ENCODE data around the gene DDX42. TPM values are rescaled to one million over a fixed set of nuclear protein-coding genes. Genes with fewer than 3 reads are reported as not detected.

Gene DDX42
- total RNA-seq, 1 experiment from 2014 or later, result 184 TPM

- H3K4me2 ChIP-seq (ENCODE audit: insufficient read depth, insufficient read length, low read length), result no peak overlapping the region
- no peak overlapping the region for H2BK120ac ChIP-seq (ENCODE audit: low read depth, low read length, poor library complexity, severe bottlenecking)
- Mint-ChIP-seq H3K4me1 (no peaks in the 10 kb centered on the region), H3K27me3 (ENCODE audit: low read depth) (no peaks in the 10 kb centered on the region), H3K4me3 (no peak overlapping the region), H3K9me3 (no peaks in the 10 kb centered on the region), H3K36me3 (ENCODE audit: insufficient read depth in 1 of 3, low read depth in 3 of 3) (peaks cover 25 to 86% (median 72%) of the 10 kb centered on the region in 3 experiments; a peak in 6 of 7 replicates), H3K27ac (no peak overlapping the region)
- no peak overlapping the region for H2BK5ac ChIP-seq (ENCODE audit: insufficient read length, low read length)
- H2BK20ac ChIP-seq (ENCODE audit: low read depth, low read length, poor library complexity, severe bottlenecking), result no peak overlapping the region
- H2BK15ac ChIP-seq (ENCODE audit: low read depth, low read length), result no peak overlapping the region
- no peak overlapping the region for H4K91ac ChIP-seq (ENCODE audit: insufficient read length, low read depth, low read length)
- no peaks in the 10 kb centered on the region for H3K79me2 ChIP-seq (ENCODE audit: insufficient read depth, low read length)
- H2BK12ac ChIP-seq (ENCODE audit: insufficient read length, low read depth, low read length), result no peak overlapping the region
- H4K5ac ChIP-seq (ENCODE audit: insufficient read length, low read depth, low read length), result no peak overlapping the region
- H2AK5ac ChIP-seq (ENCODE audit: insufficient read length, low read length), result no peak overlapping the region
- H3K27me3 ChIP-seq (ENCODE audit: insufficient read depth, low read length), result no peaks in the 10 kb centered on the region
- H2AFZ ChIP-seq (ENCODE audit: low read length), result no peak overlapping the region
- H3K14ac ChIP-seq (ENCODE audit: insufficient read depth, low read length), result no peak overlapping the region
- H3K27ac ChIP-seq (ENCODE audit: insufficient read length, low read depth, low read length), result no peak overlapping the region
- no peak overlapping the region for H3K18ac ChIP-seq (ENCODE audit: insufficient read length, low read depth, low read length)
- DNase-seq, result no peak
- no peaks in the 10 kb centered on the region for H3K4me1 ChIP-seq (ENCODE audit: insufficient read depth, low read length)
- no CpG with 5 or more reads among the region's 1 CpG for WGBS (ENCODE audit: extremely low coverage, insufficient read length, low lambda C conversion rate)
- no peak overlapping the region for H3K56ac ChIP-seq (ENCODE audit: insufficient read length, low read depth, low read length)
- TF ChIP-seq, protein P1, sequence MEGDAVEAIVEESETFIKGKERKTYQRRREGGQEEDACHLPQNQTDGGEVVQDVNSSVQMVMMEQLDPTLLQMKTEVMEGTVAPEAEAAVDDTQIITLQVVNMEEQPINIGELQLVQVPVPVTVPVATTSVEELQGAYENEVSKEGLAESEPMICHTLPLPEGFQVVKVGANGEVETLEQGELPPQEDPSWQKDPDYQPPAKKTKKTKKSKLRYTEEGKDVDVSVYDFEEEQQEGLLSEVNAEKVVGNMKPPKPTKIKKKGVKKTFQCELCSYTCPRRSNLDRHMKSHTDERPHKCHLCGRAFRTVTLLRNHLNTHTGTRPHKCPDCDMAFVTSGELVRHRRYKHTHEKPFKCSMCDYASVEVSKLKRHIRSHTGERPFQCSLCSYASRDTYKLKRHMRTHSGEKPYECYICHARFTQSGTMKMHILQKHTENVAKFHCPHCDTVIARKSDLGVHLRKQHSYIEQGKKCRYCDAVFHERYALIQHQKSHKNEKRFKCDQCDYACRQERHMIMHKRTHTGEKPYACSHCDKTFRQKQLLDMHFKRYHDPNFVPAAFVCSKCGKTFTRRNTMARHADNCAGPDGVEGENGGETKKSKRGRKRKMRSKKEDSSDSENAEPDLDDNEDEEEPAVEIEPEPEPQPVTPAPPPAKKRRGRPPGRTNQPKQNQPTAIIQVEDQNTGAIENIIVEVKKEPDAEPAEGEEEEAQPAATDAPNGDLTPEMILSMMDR (conservative IDR thresholded peaks at IDR 0.05), result no peak
- no peaks in the 10 kb centered on the region for H4K20me1 ChIP-seq (ENCODE audit: control insufficient read depth, insufficient read depth, insufficient read length)
- H3K9me3 ChIP-seq (ENCODE audit: control insufficient read depth, low read depth, low read length), result no peaks in the 10 kb centered on the region
- no peak overlapping the region for H3K4ac ChIP-seq (ENCODE audit: low read depth, low read length)
- no peak overlapping the region for H4K8ac ChIP-seq (replicated peaks; ENCODE audit: insufficient read length, low read depth, low read length)
- H3K23me2 ChIP-seq (ENCODE audit: insufficient read length, low read depth, low read length, poor library complexity, severe bottlenecking), result no peaks in the 10 kb centered on the region
- no peaks in the 10 kb centered on the region for H3K79me1 ChIP-seq (ENCODE audit: insufficient read depth, low read depth, low read length, poor library complexity, severe bottlenecking)
- no peak overlapping the region for H3K23ac ChIP-seq (ENCODE audit: insufficient read length, low read depth, low read length)
- H3T11ph ChIP-seq (ENCODE audit: low read length), result no peak overlapping the region
- H3K9ac ChIP-seq (ENCODE audit: extremely low read depth, insufficient read length, low read length), result no peak overlapping the region
Measured at GRCh38 chr17:63753215-63753614, 20.8 kb upstream of the DDX42 start.
